ENCODE data around the gene NAA35. TPM values are rescaled to one million over a fixed set of nuclear protein-coding genes. Genes with fewer than 3 reads are reported as not detected.

Gene NAA35
- total and polyA plus RNA-seq, 2 experiments from 2014 or later = 29.2 to 31.6 TPM

DNA sequence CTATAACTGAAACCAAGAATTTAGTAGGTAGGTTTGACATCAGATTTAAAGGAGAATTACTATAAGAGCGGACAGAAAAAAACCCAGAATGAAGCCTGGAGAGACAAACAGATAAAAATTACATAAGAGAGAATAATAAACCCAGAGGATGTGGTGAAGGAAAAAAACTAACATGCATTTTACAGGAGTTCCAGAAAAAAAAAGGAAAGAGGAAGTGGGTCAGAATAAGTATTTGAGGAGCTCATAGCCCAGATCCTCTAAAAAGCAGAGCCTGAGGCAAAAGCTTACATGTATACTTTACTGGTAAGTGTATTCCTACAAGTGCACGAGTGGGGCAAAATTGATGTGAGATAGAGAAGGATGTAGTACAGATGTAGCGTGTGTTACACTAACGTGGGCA is 43.1 kb upstream of the NAA35 start (continued):
- TF ChIP-seq, protein P1, sequence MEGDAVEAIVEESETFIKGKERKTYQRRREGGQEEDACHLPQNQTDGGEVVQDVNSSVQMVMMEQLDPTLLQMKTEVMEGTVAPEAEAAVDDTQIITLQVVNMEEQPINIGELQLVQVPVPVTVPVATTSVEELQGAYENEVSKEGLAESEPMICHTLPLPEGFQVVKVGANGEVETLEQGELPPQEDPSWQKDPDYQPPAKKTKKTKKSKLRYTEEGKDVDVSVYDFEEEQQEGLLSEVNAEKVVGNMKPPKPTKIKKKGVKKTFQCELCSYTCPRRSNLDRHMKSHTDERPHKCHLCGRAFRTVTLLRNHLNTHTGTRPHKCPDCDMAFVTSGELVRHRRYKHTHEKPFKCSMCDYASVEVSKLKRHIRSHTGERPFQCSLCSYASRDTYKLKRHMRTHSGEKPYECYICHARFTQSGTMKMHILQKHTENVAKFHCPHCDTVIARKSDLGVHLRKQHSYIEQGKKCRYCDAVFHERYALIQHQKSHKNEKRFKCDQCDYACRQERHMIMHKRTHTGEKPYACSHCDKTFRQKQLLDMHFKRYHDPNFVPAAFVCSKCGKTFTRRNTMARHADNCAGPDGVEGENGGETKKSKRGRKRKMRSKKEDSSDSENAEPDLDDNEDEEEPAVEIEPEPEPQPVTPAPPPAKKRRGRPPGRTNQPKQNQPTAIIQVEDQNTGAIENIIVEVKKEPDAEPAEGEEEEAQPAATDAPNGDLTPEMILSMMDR (conservative IDR thresholded peaks at IDR 0.05; ENCODE audit: low read depth in 2 of 2) = no peak

DNA sequence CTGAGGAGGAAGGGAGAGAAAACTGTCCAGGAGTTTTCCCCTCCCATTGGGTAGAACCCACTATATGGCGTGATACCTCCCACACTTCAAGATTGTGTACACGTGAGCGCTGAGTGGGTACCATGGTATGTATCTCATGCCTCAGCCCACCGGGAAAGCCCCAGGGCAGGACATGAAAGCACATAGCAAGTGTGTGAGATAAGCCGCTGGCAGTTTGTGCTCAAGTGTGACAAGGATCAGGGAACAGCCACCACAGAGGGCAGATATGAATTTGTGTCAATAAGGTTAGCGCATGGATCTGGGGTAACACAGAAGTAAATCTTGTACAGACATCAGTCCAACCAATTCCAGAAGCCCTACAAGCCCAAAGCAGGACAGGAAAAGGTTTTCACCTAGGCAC is 42.6 kb upstream of the NAA35 start:
- Histone ChIP-seq H3K4me1 (ENCODE audit: insufficient read depth) (no peaks in the 10 kb centered on the region), H3K27ac (ENCODE audit: low read depth) (no peak overlapping the region), H3F3A (replicated peaks; ENCODE audit: low read depth) (no peaks in the 10 kb centered on the region), H3K27me3 (ENCODE audit: insufficient read depth) (no peaks in the 10 kb centered on the region), H3K36me3 (ENCODE audit: insufficient read depth) (no peaks in the 10 kb centered on the region), H3K9me2 (ENCODE audit: insufficient read depth) (no peaks in the 10 kb centered on the region), H3K79me2 (replicated peaks; ENCODE audit: insufficient read depth) (no peaks in the 10 kb centered on the region), H4K20me1 (replicated peaks; ENCODE audit: insufficient read depth) (no peaks in the 10 kb centered on the region), H3K4me2 (no peak overlapping the region), H3K4me3 (no peak overlapping the region), H2AFZ (peak overlapping the region; percentile 18; the same call in 1 of the 2 replicates)
- H3K4me3 Mint-ChIP-seq = no peak overlapping the region
- H3K27ac Mint-ChIP-seq = no peak overlapping the region
- H3K36me3 Mint-ChIP-seq (ENCODE audit: low read depth) = no peaks in the 10 kb centered on the region
- no peaks in the 10 kb centered on the region for H3K9me3 Mint-ChIP-seq
- no peak for ATAC-seq
- DNase-seq (ENCODE audit: low spot score) = no peak
- no peaks in the 10 kb centered on the region; the same call in 2 of the 3 replicates for H3K4me1 Mint-ChIP-seq
- peaks cover 3% of the 10 kb centered on the region for H3K27me3 Mint-ChIP-seq (ENCODE audit: insufficient read depth, low read depth, poor library complexity)
- TF ChIP-seq, protein P2, sequence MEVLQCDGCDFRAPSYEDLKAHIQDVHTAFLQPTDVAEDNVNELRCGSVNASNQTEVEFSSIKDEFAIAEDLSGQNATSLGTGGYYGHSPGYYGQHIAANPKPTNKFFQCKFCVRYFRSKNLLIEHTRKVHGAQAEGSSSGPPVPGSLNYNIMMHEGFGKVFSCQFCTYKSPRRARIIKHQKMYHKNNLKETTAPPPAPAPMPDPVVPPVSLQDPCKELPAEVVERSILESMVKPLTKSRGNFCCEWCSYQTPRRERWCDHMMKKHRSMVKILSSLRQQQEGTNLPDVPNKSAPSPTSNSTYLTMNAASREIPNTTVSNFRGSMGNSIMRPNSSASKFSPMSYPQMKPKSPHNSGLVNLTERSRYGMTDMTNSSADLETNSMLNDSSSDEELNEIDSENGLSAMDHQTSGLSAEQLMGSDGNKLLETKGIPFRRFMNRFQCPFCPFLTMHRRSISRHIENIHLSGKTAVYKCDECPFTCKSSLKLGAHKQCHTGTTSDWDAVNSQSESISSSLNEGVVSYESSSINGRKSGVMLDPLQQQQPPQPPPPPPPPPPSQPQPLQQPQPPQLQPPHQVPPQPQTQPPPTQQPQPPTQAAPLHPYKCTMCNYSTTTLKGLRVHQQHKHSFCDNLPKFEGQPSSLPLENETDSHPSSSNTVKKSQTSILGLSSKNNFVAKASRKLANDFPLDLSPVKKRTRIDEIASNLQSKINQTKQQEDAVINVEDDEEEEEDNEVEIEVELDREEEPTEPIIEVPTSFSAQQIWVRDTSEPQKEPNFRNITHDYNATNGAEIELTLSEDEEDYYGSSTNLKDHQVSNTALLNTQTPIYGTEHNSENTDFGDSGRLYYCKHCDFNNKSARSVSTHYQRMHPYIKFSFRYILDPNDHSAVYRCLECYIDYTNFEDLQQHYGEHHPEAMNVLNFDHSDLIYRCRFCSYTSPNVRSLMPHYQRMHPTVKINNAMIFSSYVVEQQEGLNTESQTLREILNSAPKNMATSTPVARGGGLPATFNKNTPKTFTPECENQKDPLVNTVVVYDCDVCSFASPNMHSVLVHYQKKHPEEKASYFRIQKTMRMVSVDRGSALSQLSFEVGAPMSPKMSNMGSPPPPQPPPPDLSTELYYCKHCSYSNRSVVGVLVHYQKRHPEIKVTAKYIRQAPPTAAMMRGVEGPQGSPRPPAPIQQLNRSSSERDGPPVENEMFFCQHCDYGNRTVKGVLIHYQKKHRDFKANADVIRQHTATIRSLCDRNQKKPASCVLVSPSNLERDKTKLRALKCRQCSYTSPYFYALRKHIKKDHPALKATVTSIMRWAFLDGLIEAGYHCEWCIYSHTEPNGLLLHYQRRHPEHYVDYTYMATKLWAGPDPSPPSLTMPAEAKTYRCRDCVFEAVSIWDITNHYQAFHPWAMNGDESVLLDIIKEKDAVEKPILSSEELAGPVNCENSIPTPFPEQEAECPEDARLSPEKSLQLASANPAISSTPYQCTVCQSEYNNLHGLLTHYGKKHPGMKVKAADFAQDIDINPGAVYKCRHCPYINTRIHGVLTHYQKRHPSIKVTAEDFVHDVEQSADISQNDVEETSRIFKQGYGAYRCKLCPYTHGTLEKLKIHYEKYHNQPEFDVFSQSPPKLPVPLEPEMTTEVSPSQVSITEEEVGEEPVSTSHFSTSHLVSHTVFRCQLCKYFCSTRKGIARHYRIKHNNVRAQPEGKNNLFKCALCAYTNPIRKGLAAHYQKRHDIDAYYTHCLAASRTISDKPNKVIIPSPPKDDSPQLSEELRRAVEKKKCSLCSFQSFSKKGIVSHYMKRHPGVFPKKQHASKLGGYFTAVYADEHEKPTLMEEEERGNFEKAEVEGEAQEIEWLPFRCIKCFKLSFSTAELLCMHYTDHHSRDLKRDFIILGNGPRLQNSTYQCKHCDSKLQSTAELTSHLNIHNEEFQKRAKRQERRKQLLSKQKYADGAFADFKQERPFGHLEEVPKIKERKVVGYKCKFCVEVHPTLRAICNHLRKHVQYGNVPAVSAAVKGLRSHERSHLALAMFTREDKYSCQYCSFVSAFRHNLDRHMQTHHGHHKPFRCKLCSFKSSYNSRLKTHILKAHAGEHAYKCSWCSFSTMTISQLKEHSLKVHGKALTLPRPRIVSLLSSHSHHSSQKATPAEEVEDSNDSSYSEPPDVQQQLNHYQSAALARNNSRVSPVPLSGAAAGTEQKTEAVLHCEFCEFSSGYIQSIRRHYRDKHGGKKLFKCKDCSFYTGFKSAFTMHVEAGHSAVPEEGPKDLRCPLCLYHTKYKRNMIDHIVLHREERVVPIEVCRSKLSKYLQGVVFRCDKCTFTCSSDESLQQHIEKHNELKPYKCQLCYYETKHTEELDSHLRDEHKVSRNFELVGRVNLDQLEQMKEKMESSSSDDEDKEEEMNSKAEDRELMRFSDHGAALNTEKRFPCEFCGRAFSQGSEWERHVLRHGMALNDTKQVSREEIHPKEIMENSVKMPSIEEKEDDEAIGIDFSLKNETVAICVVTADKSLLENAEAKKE (CRISPR knock-in tag; IDR thresholded peaks at IDR 0.05) = no peak
- TF ChIP-seq ZNF331 (CRISPR knock-in tag; IDR thresholded peaks at IDR 0.05; ENCODE audit: low read depth) (no peak), POLR2AphosphoS5 (IDR thresholded peaks at IDR 0.05; ENCODE audit: low read depth) (no peak), JUNB (IDR thresholded peaks at IDR 0.05; ENCODE audit: unreplicated experiment) (no peak), EZH2phosphoT487 (IDR thresholded peaks at IDR 0.05; ENCODE audit: unreplicated experiment) (no peak), NANOG (IDR thresholded peaks at IDR 0.05; ENCODE audit: borderline replicate concordance) (no peak), EZH2 (IDR thresholded peaks at IDR 0.05; ENCODE audit: low read depth, unreplicated experiment) (no peak), CREB1 (CRISPR knock-in tag; IDR thresholded peaks at IDR 0.05; ENCODE audit: low read depth) (no peak), STAT1 (IDR thresholded peaks at IDR 0.05; ENCODE audit: unreplicated experiment) (no peak), ZNF114 (CRISPR knock-in tag; IDR thresholded peaks at IDR 0.05) (no peak)
- TF ChIP-seq, protein P1 (conservative IDR thresholded peaks at IDR 0.05; ENCODE audit: low read depth in 2 of 2) = no peak
- TF ChIP-seq, protein P3, sequence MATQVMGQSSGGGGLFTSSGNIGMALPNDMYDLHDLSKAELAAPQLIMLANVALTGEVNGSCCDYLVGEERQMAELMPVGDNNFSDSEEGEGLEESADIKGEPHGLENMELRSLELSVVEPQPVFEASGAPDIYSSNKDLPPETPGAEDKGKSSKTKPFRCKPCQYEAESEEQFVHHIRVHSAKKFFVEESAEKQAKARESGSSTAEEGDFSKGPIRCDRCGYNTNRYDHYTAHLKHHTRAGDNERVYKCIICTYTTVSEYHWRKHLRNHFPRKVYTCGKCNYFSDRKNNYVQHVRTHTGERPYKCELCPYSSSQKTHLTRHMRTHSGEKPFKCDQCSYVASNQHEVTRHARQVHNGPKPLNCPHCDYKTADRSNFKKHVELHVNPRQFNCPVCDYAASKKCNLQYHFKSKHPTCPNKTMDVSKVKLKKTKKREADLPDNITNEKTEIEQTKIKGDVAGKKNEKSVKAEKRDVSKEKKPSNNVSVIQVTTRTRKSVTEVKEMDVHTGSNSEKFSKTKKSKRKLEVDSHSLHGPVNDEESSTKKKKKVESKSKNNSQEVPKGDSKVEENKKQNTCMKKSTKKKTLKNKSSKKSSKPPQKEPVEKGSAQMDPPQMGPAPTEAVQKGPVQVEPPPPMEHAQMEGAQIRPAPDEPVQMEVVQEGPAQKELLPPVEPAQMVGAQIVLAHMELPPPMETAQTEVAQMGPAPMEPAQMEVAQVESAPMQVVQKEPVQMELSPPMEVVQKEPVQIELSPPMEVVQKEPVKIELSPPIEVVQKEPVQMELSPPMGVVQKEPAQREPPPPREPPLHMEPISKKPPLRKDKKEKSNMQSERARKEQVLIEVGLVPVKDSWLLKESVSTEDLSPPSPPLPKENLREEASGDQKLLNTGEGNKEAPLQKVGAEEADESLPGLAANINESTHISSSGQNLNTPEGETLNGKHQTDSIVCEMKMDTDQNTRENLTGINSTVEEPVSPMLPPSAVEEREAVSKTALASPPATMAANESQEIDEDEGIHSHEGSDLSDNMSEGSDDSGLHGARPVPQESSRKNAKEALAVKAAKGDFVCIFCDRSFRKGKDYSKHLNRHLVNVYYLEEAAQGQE (IDR thresholded peaks at IDR 0.05; ENCODE audit: unreplicated experiment) = no peak

All from GM23338 (cell line).